DOHH2 (cell line): ENCODE data around the gene FFAR4.

Experiments
- EZH2phosphoT487 ChIP-seq: fragments of 200-600 bp; sonication (generic); IDR thresholded peaks from 2 replicates; pipeline ENCODE4 v1.6.1; 2017; ENCODE audit warnings: borderline replicate concordance, mild to moderate bottlenecking, antibody characterized with exemption, low read length, moderate library complexity, mixed read lengths
- TF ChIP-seq, protein P1 (sequence below): fragments of 200-600 bp; sonication (generic); IDR thresholded peaks from one replicate; pipeline ENCODE4 v1.5.1; 2014; ENCODE audit warnings: antibody characterized with exemption, mild to moderate bottlenecking, low read depth, low read length; ENCODE audit not compliant: poor library complexity, severe bottlenecking

DNA sequence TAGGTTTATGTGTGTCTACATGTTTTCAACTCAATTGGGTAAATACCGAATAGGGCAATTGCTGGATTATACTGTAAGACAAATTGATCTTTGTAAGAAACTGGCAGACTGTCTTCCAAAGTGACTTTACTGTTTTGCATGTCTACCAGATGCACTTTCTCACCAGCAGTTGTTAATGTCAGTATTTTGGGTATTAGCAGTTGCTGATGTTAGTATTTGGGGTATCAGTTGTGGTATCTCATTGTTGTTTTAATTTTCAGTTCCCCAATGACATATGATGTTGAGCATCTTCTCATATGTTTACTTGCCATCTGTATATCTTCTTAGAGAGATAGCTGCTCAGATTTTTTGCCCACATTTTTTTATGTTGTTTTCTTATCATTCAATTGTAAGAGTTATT lies 56.5 kb downstream of the FFAR4 start:
- TF ChIP-seq, protein P1, sequence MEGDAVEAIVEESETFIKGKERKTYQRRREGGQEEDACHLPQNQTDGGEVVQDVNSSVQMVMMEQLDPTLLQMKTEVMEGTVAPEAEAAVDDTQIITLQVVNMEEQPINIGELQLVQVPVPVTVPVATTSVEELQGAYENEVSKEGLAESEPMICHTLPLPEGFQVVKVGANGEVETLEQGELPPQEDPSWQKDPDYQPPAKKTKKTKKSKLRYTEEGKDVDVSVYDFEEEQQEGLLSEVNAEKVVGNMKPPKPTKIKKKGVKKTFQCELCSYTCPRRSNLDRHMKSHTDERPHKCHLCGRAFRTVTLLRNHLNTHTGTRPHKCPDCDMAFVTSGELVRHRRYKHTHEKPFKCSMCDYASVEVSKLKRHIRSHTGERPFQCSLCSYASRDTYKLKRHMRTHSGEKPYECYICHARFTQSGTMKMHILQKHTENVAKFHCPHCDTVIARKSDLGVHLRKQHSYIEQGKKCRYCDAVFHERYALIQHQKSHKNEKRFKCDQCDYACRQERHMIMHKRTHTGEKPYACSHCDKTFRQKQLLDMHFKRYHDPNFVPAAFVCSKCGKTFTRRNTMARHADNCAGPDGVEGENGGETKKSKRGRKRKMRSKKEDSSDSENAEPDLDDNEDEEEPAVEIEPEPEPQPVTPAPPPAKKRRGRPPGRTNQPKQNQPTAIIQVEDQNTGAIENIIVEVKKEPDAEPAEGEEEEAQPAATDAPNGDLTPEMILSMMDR = no peak
- TF ChIP-seq EZH2phosphoT487 = no peak
